ENCODE data around the gene SOST. TPM values are rescaled to one million over a fixed set of nuclear protein-coding genes. Genes with fewer than 3 reads are reported as not detected.

The SOST gene
- total and polyA plus RNA-seq, 5 experiments from 2014 or later: not detected

DNA sequence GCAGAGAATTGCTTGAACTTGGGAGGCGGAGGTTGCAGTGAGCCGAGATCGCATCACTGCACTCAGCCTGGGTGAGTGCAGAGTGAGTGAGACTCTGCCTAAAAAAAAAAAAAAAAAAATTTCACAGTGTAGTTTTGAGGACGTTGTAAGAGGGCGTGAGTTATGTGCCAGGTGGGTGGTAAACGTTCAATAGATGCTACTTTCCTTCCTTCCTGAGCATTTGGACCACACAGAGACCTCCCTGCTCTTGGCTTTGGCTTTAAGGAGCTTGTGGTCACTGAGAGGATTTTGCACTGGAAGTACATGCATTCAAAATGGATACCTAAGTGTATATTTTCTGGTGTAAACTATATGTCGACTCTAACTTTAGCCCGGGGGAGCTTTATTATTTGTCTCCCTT lies 30.5 kb downstream of the SOST start:
- Mint-ChIP-seq H3K27ac (no peak overlapping the region), H3K27me3 (no peaks in the 10 kb centered on the region), H3K4me3 (no peak overlapping the region), H3K9me3 (peaks cover 0 to 3% (median 0%) of the 10 kb centered on the region in 9 donors), H3K36me3 (no peaks in the 10 kb centered on the region), H3K4me1 (no peaks in the 10 kb centered on the region)
- DNase-seq: no peak
- POLR2A ChIA-PET: interaction anchor here (0.7 kb wide), 1 partner anchor 10 kb away, joined by 3 read pairs; no protein-coding TSS in a partner anchor
- no peak for ATAC-seq

DNA sequence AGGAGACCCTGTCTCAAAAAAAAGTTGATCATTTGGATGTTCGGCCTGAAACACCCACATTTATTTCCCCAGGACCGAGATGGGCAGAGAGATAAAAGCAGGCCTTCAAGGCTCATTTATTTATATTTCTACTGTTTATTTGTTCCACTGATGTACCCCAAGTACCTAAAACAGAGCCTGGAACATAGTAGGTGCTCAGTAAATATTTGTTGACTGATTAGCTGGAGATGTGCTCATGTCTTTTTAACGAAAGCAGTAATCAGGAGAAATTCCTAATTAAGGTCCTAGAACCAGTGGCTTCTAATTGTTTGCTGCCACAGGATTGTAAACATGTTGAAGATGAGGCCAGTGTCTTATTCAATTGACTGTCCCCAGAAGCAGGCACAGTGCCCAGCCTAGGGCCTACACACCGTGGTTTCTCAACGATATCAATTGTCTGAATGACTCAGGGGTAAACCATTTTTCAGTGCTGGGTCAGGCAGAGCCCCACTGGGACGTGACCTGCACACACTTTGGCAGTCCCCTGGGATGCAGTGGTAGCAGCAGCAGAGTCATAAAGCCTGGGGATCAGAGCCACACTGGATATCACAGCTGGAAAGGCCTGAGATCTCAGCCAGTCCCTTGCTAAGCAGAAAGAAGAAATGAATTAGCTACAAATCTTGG lies 34.8 kb downstream of the SOST start:
- H3K4me3 Mint-ChIP-seq: no peak overlapping the region
- H3K4me1 Mint-ChIP-seq: peaks cover 7 to 15% (median 10%) of the 10 kb centered on the region in 4 donors
- no peak overlapping the region for H3K27ac Mint-ChIP-seq
- DNase-seq (no peak), ATAC-seq (no peak)
- POLR2A ChIA-PET: no interaction called here
- peaks cover 0 to 3% (median 0%) of the 10 kb centered on the region in 5 donors for H3K27me3 Mint-ChIP-seq
- no peaks in the 10 kb centered on the region for H3K36me3 Mint-ChIP-seq
- no peaks in the 10 kb centered on the region for H3K9me3 Mint-ChIP-seq

DNA sequence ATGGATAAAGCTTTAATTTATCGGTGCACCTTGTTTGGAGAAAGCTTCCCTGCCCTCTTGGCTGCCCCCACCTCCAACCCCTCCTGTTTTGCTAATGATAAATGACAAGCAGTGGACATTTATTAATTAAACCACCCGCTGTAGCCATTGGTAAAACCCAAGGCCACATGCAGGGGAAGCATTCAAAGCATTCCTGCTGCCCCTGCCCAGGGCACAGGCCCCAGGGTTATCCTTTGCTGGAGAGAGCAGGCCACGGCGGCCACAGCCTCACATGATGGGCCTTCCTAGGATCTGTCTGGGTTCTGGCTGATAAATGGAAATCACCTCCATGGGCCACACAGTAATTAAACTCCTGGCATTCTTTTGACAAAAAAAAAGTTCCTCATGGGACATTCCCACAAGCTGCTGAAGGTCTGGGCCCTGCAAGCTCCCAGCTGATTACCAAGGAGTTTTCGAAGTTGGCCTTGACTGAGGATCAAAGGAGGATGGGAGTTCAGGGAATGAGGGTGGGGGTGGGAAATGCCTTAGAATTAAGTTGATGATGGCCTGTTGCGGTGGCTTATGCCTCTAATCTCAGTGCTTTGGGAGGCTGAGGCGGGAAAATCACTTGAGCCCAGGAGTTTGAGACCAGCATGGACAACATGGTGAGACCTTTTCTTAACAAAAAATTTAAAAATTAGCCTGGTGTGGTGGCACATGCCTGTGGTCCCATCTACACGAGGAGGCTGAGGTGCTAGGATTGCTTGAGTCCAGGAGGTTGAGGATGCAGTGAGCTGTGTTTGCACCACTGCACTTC lies 35.5 kb downstream of the SOST start:
- POLR2A ChIA-PET: interaction anchor here (0.5 kb wide), 1 partner anchor 37 kb away, joined by 3 read pairs; no protein-coding TSS in a partner anchor
- no peaks in the 10 kb centered on the region for H3K36me3 Mint-ChIP-seq
- peak overlapping the region in 2 of 10 donors; percentile 28 to 60 for H3K4me3 Mint-ChIP-seq
- no peaks in the 10 kb centered on the region for H3K9me3 Mint-ChIP-seq
- no peak for DNase-seq
- peaks cover 0 to 3% (median 0%) of the 10 kb centered on the region in 5 donors for H3K27me3 Mint-ChIP-seq
- peaks cover 7 to 15% (median 10%) of the 10 kb centered on the region in 4 donors for H3K4me1 Mint-ChIP-seq
- no peak for ATAC-seq
- no peak overlapping the region for H3K27ac Mint-ChIP-seq

DNA sequence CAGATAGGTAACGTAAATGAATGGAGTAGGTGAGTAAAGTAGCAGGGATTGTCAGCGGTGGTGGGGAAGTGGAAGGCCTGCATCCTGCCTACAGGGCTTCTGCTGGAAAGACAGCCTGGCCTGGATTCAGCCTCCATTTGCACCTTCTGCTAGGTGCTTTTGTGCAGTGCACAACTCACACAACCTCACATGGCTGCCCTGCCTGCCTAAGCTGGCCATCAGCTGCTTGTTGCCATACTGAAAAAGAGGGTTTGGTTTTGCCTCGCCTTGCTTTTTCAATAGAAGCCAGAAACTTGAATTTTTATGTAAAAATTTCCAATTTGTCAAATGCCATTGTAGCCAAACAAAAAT lies 36.3 kb downstream of the SOST start:
- no peaks in the 10 kb centered on the region for H3K9me3 Mint-ChIP-seq
- DNase-seq (no peak), ATAC-seq (no peak)
- no peak overlapping the region for H3K27ac Mint-ChIP-seq
- peak overlapping the region in 5 of 10 donors; percentile 28 to 97 (median 96) for H3K4me3 Mint-ChIP-seq
- peaks cover 7 to 15% (median 10%) of the 10 kb centered on the region in 4 donors for H3K4me1 Mint-ChIP-seq
- no peaks in the 10 kb centered on the region for H3K36me3 Mint-ChIP-seq
- H3K27me3 Mint-ChIP-seq: peaks cover 0 to 3% (median 0%) of the 10 kb centered on the region in 5 donors
- POLR2A ChIA-PET: interaction anchor here (0.8 kb wide), 1 partner anchor 11 kb away, joined by 3 read pairs; no protein-coding TSS in a partner anchor

DNA sequence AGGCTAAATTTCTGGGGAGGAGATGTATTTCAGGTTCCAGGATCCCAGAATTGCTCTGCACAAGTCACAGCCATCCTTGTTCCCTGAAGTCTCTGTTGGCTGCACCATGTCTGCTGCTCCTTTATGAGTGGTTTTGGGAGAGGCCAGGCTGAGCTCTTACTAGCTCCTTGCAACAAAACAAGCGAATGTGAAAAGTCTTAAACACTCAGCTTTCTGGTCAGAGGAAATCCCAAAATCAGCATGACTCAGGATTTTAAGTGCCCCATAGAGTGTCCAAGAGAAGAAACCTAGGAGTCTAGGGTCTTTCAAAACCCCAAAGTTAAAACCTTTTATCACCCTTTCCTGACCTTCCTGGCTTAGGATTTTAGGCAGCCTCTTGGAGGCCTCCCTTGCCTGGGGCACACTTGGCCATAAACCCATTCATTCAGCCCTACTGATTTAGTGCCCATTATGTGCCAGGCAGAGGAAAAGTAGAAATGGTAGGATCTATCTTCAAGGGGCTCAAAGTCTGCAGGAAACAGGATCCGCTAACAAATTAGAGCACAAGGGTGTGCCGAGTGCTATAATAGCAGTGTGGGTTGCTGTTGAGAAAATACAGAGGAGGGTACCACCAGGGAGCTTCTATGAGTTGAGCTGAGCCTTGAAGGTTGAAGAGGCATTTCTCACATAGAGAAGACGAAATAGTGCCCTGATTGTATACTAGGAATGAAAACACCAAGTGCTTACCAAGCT lies 36.9 kb downstream of the SOST start:
- peak overlapping the region in 7 of 10 donors; percentile 73 to 97 (median 90) for H3K27ac Mint-ChIP-seq
- H3K9me3 Mint-ChIP-seq: no peaks in the 10 kb centered on the region
- POLR2A ChIA-PET: interaction anchor here (0.6 to 0.8 kb wide), 7 partner anchors 12 to 970 kb away, joined by 3 to 9 read pairs (median 5); partner anchors contain the start of gene ETV4
- no peaks in the 10 kb centered on the region for H3K36me3 Mint-ChIP-seq
- peaks cover 7 to 15% (median 10%) of the 10 kb centered on the region in 4 donors for H3K4me1 Mint-ChIP-seq
- peaks cover 0 to 3% (median 0%) of the 10 kb centered on the region in 5 donors for H3K27me3 Mint-ChIP-seq
- peak overlapping the region; percentile 66 to 100 (median 96) for H3K4me3 Mint-ChIP-seq
- DNase-seq (no peak), ATAC-seq (no peak)

DNA sequence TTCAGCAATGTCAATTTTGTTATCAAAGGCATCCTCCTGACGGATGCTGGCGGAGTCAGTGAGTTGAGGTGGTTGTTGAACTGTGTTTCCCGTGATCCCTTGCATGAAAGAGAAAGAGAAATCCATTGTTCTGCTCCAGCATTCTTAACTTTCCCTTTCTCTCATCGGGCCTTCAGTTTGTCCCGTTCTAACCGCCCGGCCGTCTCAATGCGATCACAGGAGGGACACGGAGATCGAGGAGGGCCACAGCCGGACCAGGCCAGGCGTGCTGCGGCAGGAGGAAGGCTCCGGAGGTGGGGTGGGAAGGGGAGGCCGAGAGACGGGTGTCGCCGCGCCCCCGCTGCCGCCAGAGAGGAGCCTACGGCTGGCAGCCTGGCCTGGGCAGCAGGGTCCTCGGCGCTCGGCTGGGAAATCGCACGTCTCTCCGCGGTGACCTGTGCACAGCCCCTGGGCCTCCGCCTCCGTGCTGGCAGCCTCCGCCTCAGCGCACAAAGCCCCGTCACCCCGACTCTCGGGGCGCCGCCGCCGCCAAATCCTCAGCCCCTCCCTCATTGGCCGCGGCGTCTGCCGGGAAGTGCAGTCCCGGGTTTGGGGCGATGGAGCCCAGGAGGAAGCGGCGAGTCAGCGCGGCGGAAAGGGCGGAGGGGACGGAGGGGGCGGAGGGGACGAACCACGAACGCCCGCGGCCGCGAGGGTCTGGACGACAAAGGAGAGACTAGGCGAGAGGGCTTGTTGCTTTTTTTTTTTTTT lies 38.1 kb downstream of the SOST start:
- Mint-ChIP-seq H3K27ac (peak overlapping the region; percentile 90 to 99 (median 96)), H3K4me3 (peak overlapping the region; percentile 89 to 100 (median 96)), H3K36me3 (no peaks in the 10 kb centered on the region), H3K27me3 (peaks cover 0 to 10% (median 7%) of the 10 kb centered on the region in 5 donors), H3K9me3 (no peaks in the 10 kb centered on the region), H3K4me1 (peaks cover 7 to 15% (median 10%) of the 10 kb centered on the region in 4 donors)
- DNase-seq (peak; percentile 54 to 83 (median 70)), ATAC-seq (peak; percentile 91 to 93)
- POLR2A ChIA-PET: interaction anchor here (0.6 to 0.7 kb wide), 7 partner anchors 17 to 1909 kb away, joined by 3 to 9 read pairs (median 5); partner anchors contain the start of genes ETV4 and P3H4

DNA sequence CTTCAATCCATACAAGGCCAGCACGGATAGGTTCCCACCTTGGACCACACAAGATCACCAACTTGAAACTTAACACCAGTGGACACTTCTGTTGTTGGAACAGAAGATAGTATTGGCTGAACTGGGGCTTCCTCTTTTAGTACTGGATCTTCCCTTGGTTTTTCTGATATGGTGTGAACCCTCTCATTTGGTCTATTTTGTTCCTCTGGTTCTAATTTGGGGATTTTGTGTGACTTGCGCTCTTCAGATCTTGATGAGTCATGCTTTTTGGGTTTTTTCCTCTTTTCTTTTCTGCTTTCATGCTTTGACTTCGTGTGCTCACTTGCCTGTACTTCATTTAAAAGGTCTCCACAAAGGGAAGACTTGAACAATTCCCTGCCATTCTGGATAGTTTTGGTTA lies 39.0 kb downstream of the SOST start:
- POLR2A ChIA-PET: no interaction called here
- no peaks in the 10 kb centered on the region for H3K36me3 Mint-ChIP-seq
- peaks cover 7 to 16% (median 11%) of the 10 kb centered on the region in 4 donors for H3K4me1 Mint-ChIP-seq
- DNase-seq (no peak), ATAC-seq (no peak)
- H3K9me3 Mint-ChIP-seq: no peaks in the 10 kb centered on the region
- peak overlapping the region in 8 of 10 donors; percentile 90 to 99 (median 96) for H3K27ac Mint-ChIP-seq
- H3K27me3 Mint-ChIP-seq: peaks cover 3 to 19% (median 14%) of the 10 kb centered on the region in 5 donors
- H3K4me3 Mint-ChIP-seq: peak overlapping the region; percentile 89 to 100 (median 96)

DNA sequence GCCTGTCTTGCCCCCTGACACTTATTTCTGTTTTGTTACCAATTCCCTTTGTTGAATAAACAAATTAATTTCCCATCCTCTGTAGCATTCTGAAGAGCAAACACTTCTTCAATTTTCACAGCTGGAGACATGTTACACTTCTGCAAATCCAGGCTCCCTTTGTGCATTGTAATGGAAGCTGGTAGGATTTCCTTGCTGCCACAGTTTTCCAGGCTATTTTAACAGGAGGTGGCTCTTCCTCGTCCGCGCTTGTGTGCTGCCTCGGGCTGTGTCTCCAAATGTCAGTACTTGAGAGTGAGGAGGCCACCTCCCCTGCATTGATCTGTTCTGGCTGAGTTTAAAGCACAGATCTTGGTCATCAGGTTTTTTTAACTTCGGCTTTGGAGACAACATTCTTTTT lies 40.0 kb downstream of the SOST start:
- no peak for ATAC-seq
- POLR2A ChIA-PET: interaction anchor here (0.5 kb wide), 1 partner anchor 10 kb away, joined by 3 read pairs; no protein-coding TSS in a partner anchor

DNA sequence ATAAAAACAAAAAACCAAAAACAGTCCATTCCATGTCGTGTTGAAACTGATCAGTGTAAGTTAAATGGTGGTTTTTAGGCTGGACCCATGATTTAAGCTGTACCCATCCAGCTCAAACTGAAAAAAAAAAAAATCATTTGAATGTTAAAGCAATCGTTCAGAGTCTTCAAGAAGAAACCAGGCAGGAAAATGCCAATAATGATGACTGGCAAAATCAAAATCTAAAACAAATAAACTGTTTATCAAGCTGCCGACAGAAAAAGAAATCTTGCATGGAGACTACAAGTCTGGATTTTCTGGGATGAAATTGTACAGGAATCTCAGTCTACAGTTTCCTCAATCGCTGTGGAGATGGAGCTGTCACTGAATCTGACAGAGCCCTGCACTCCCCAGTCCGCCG lies 40.7 kb downstream of the SOST start:
- ATAC-seq: no peak
- DNase-seq: no peak
- Mint-ChIP-seq H3K4me1 (peaks cover 12 to 28% (median 22%) of the 10 kb centered on the region in 4 donors), H3K36me3 (no peaks in the 10 kb centered on the region), H3K27ac (no peak overlapping the region), H3K9me3 (no peaks in the 10 kb centered on the region), H3K4me3 (no peak overlapping the region), H3K27me3 (peaks cover 13 to 34% (median 26%) of the 10 kb centered on the region in 5 donors)
- POLR2A ChIA-PET: interaction anchor here (0.5 kb wide), 1 partner anchor 10 kb away, joined by 3 read pairs; no protein-coding TSS in a partner anchor

More for the DNA sequence above, 40.0 kb downstream of the SOST start:
- no peaks in the 10 kb centered on the region for H3K36me3 Mint-ChIP-seq
- DNase-seq: no peak
- peak overlapping the region in 1 of 10 donors; percentile 43 for H3K4me3 Mint-ChIP-seq
- peaks cover 12 to 22% (median 18%) of the 10 kb centered on the region in 4 donors for H3K4me1 Mint-ChIP-seq
- no peak overlapping the region for H3K27ac Mint-ChIP-seq
- H3K27me3 Mint-ChIP-seq: peaks cover 9 to 28% (median 21%) of the 10 kb centered on the region in 5 donors
- no peaks in the 10 kb centered on the region for H3K9me3 Mint-ChIP-seq

DNA sequence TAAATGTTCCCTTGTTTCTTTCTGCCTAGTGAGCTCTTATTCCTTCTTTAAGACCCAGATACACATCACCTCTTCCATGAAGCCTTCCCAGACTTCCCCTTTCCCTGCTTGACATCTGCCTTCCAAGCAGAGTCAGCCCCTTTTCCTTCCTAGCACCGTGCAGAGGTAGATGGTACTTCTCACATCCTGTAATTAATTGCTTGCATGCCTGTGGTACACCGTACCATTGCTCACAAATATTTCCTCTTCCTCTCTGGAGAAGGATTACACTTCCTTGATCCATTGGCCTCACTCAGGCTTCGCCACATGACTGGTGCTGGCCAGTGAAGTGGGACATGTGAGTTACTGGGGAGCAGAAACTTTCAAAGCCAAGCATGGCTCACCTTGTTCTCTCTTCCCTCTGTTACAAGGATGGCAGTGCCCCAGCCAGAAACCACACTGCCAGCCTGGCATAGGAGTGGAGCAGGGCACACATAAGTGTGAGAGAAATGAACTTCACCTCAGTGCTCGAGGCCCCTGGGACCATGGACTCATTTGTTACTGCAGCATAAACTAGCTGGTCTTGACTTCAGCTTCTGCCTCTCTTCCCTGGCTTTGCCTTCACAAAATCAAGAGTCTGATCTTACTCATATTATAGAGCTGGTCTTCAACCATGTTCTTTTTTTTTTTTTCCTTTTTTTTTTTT lies 44.0 kb downstream of the SOST start:
- Mint-ChIP-seq H3K27me3 (peaks cover 29 to 66% (median 49%) of the 10 kb centered on the region in 5 donors), H3K9me3 (no peaks in the 10 kb centered on the region), H3K4me1 (peaks cover 5 to 17% (median 14%) of the 10 kb centered on the region in 4 donors), H3K4me3 (peak overlapping the region; percentile 27 to 71 (median 62)), H3K27ac (no peak overlapping the region), H3K36me3 (no peaks in the 10 kb centered on the region)
- POLR2A ChIA-PET: interaction anchor here (0.6 kb wide), 2 partner anchors 34 to 380 kb away, joined by 3 read pairs; no protein-coding TSS in a partner anchor
- ATAC-seq (no peak), DNase-seq (no peak)
